C4-2B (cell line): ENCODE results near the gene AKR1B1.

Experiments used
- CTCF ChIP-seq: fragments of 450-650 bp; conservative IDR thresholded peaks from 2 replicates; pipeline ENCODE4 v1.5.1; 2017; ENCODE audit warnings: mild to moderate bottlenecking
- ZFX ChIP-seq: fragments of 450-650 bp; IDR thresholded peaks from 2 replicates; pipeline ENCODE4 v1.6.1; 2017

- TF ChIP-seq CTCF (no peak), ZFX (no peak)
Measured at GRCh38 chr7:134454277-134454676, 4.6 kb downstream of the AKR1B1 start.
